WERI-Rb-1 (cell line): ENCODE results near the gene OR10W1.

Experiments used
- DNase-seq: peaks from one replicate; pipeline ENCODE4 v3.0.0-alpha.2; 2020
- H3K27ac ChIP-seq: fragments of 250-450 bp; sonication (Bioruptor Pico); 2 replicates; pipeline ENCODE4 v1.5.1; 2020; ENCODE audit warnings: mild to moderate bottlenecking, moderate library complexity
- H3K27me3 ChIP-seq: fragments of 250-450 bp; sonication (Bioruptor Pico); 2 replicates; pipeline ENCODE4 v1.5.1; 2021; ENCODE audit warnings: mild to moderate bottlenecking, low read depth, moderate library complexity; ENCODE audit not compliant: insufficient read depth, severe bottlenecking
- H3K36me3 ChIP-seq: fragments of 250-450 bp; sonication (Bioruptor Pico); 2 replicates; pipeline ENCODE4 v1.5.1; 2020; ENCODE audit warnings: mild to moderate bottlenecking, moderate library complexity
- H3K4me3 ChIP-seq: 2 replicates; pipeline ENCODE4 v1.5.1; 2011; ENCODE audit warnings: low read depth, mild to moderate bottlenecking, control low read depth, low read length
- H3K9me3 ChIP-seq: fragments of 250-450 bp; sonication (Bioruptor Pico); 2 replicates; pipeline ENCODE4 v1.5.1; 2021; ENCODE audit warnings: mild to moderate bottlenecking, moderate library complexity; ENCODE audit not compliant: severe bottlenecking
- CTCF ChIP-seq: IDR thresholded peaks from 2 replicates; pipeline ENCODE4 v1.5.1; 2011; ENCODE audit warnings: low read depth, mild to moderate bottlenecking, control low read depth, inconsistent platforms, low read length

The OR10W1 gene, protein sequence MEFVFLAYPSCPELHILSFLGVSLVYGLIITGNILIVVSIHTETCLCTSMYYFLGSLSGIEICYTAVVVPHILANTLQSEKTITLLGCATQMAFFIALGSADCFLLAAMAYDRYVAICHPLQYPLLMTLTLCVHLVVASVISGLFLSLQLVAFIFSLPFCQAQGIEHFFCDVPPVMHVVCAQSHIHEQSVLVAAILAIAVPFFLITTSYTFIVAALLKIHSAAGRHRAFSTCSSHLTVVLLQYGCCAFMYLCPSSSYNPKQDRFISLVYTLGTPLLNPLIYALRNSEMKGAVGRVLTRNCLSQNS

DNA sequence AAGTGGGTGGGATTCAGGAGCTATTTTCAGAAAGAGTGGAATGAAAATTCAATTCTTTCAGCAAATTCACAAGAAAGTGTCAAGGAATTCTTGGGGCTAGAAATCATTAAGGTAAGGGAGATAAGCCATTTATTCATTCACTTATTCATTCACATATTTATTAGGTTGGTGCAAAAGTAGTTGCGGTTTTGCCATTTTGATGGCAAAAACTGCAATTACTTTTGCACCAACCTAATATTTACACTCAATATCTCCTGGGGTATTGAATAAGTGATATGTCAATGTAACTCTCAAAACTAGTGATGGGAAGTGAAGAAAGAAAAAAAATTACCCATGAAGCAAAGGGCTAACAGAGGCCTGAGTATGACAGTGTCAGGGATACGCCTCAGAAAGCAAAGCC, at the start of gene OR10W1:
TSS of gene OR10W1 (minus strand) at position 119 of the 400 bp plus-strand sequence. CDS start 402 bp downstream, outside the sequence.
- no peak within 1 kb of the TSS for H3K4me3 ChIP-seq
- H3K27ac ChIP-seq: no peak within 1 kb of the TSS
- H3K27me3 ChIP-seq: peaks cover 31% of the 10 kb centered on the region
- no peaks in the 10 kb centered on the region for H3K36me3 ChIP-seq
- no peak for TF ChIP-seq CTCF
- DNase-seq: no peak
- H3K9me3 ChIP-seq: no peaks in the 10 kb centered on the region

GRCh38 chr11:58316142-58316541, 48.1 kb upstream of the OR10W1 start:
- Histone ChIP-seq H3K9me3 (no peaks in the 10 kb centered on the region), H3K36me3 (no peaks in the 10 kb centered on the region), H3K4me3 (no peak overlapping the region), H3K27ac (no peak overlapping the region), H3K27me3 (peaks cover 51% of the 10 kb centered on the region)
- TF ChIP-seq CTCF: no peak
- no peak for DNase-seq

- Histone ChIP-seq H3K27me3 (peaks cover 31% of the 10 kb centered on the region), H3K4me3 (no peak overlapping the region), H3K27ac (no peak overlapping the region), H3K9me3 (no peaks in the 10 kb centered on the region), H3K36me3 (no peaks in the 10 kb centered on the region)
- no peak for TF ChIP-seq CTCF
- no peak for DNase-seq
These were observed 33.5 kb upstream of the OR10W1 start for GRCh38 chr11:58301576-58301975.

- no peak for DNase-seq
- Histone ChIP-seq H3K4me3 (no peak overlapping the region), H3K27ac (no peak overlapping the region), H3K9me3 (no peaks in the 10 kb centered on the region), H3K27me3 (peaks cover 29% of the 10 kb centered on the region), H3K36me3 (no peaks in the 10 kb centered on the region)
- no peak for TF ChIP-seq CTCF
These were observed 24.0 kb upstream of the OR10W1 start for GRCh38 chr11:58292017-58292416.

- Histone ChIP-seq H3K27me3 (peaks cover 26% of the 10 kb centered on the region), H3K4me3 (no peak overlapping the region), H3K9me3 (no peaks in the 10 kb centered on the region), H3K36me3 (no peaks in the 10 kb centered on the region), H3K27ac (no peak overlapping the region)
- no peak for TF ChIP-seq CTCF
- no peak for DNase-seq
These were observed 21.2 kb upstream of the OR10W1 start for GRCh38 chr11:58289266-58289665.

GRCh38 chr11:58286249-58286648, 18.2 kb upstream of the OR10W1 start:
- peak; percentile 64 for TF ChIP-seq CTCF
- no peak for DNase-seq
- H3K27me3 ChIP-seq: peaks cover 16% of the 10 kb centered on the region
- no peak overlapping the region for H3K4me3 ChIP-seq
- H3K9me3 ChIP-seq: no peaks in the 10 kb centered on the region
- no peak overlapping the region for H3K27ac ChIP-seq
- H3K36me3 ChIP-seq: no peaks in the 10 kb centered on the region
